Measurements from ENCODE around the gene BMAL2. TPM values are rescaled to one million over a fixed set of nuclear protein-coding genes. Genes with fewer than 3 reads are reported as not detected.

Gene BMAL2
- 15.1 and 69.6 TPM in 2 replicates for total RNA-seq

GRCh38 chr12:27332714-27333402 is at the start of gene BMAL2:
BMAL2 (plus strand) TSS chr12:27332836; CDS start chr12:27333073, 237 bp downstream.

Other genes starting within 250 kb of the BMAL2 start
- gene STK38L, start 88.5 kb upstream of the BMAL2 start, total RNA-seq, result 44.0 and 65.2 TPM in 2 replicates
- 0.22 TPM in 1 of 2 replicates, not detected in the other for gene SMCO2, start 113.9 kb downstream of the BMAL2 start, total RNA-seq
- gene PPFIBP1, start 191.4 kb downstream of the BMAL2 start, total RNA-seq, result 149 and 164 TPM in 2 replicates